Panc1 (cell line): ENCODE results near the gene THAP11. TPM values are rescaled to one million over a fixed set of nuclear protein-coding genes. Genes with fewer than 3 reads are reported as not detected.

Experiments
- ATAC-seq: fragments of 200-7000 bp; cut with Tn5 transposase; 2 replicates; pipeline ENCODE4 v1.9.1; 2020; ENCODE audit warnings: mild to moderate bottlenecking, moderate library complexity
- BruUV-seq: library from RNA; stranded (reverse); fragments of 400-500 nt; replicated peaks from 2 replicates; lab custom pipeline; 2021; lab: Mats Ljungman, UMichigan
- CTCF ChIA-PET: fragments of 300-600 bp; sonication (Branson Sonifier 250); formaldehyde crosslinking; loops from one replicate; lab custom pipeline; 2022; ENCODE audit warnings: antibody characterized with exemption; lab: Charles Lee
- POLR2A ChIA-PET: fragments of 300-600 bp; sonication (Branson Sonifier 250); formaldehyde crosslinking; loops from one replicate; lab custom pipeline; 2022; ENCODE audit warnings: antibody characterized with exemption; lab: Charles Lee
- DNase-seq: peaks from one replicate; pipeline ENCODE4 v3.0.0-alpha.2; 2010; ENCODE audit warnings: low read depth, low spot score
- H3K27ac ChIP-seq: 2 replicates; pipeline ENCODE4 v1.5.1; 2011; ENCODE audit warnings: mild to moderate bottlenecking, low read length, inconsistent platforms
- H3K27me3 ChIP-seq: fragments of 200-500 bp; sonication (Bioruptor generic); 2 replicates; pipeline ENCODE4 v1.6.0; 2014; ENCODE audit warnings: low read length, inconsistent platforms; ENCODE audit not compliant: control insufficient read depth, insufficient read depth
- H3K36me3 ChIP-seq: fragments of 200-500 bp; sonication (Bioruptor generic); 2 replicates; pipeline ENCODE4 v1.5.1; 2014; ENCODE audit warnings: inconsistent platforms, mild to moderate bottlenecking, low read length, moderate library complexity; ENCODE audit not compliant: control insufficient read depth, insufficient read depth
- H3K4me1 ChIP-seq: 2 replicates; pipeline ENCODE4 v1.5.1; 2011; ENCODE audit warnings: inconsistent platforms, mild to moderate bottlenecking, low read length, moderate library complexity; ENCODE audit not compliant: control insufficient read depth, insufficient read depth
- H3K4me3 ChIP-seq, 2 experiments: 2 replicates each; pipeline ENCODE4 v1.5.1; 2011 to 2012; ENCODE audit warnings: low read depth in 2 of 2, low read length in 2 of 2, mild to moderate bottlenecking in 2 of 2, inconsistent platforms in 1 of 2, moderate library complexity in 1 of 2
- H3K9me3 ChIP-seq: fragments of 200-500 bp; sonication (Bioruptor generic); 2 replicates; pipeline ENCODE4 v1.5.1; 2014; ENCODE audit warnings: low read depth, mild to moderate bottlenecking, inconsistent platforms, low read length, moderate library complexity; ENCODE audit not compliant: control insufficient read depth, insufficient read depth
- POLR2AphosphoS5 ChIP-seq: IDR thresholded peaks from 2 replicates; pipeline ENCODE4 v1.6.1; 2012; ENCODE audit warnings: mild to moderate bottlenecking, low read depth, low read length, moderate library complexity
- REST ChIP-seq, 2 experiments: IDR thresholded peaks; 2 replicates each; pipeline ENCODE4 v1.6.1; 2011 to 2012; ENCODE audit warnings: low read depth in 2 of 2, control low read depth in 1 of 2, low read length in 1 of 2, mild to moderate bottlenecking in 1 of 2, moderate library complexity in 1 of 2; ENCODE audit not compliant: insufficient read depth in 1 of 2
- SIN3A ChIP-seq: IDR thresholded peaks from 2 replicates; pipeline ENCODE4 v1.6.1; 2012; ENCODE audit warnings: low read depth, mild to moderate bottlenecking, low read length, moderate library complexity, borderline replicate concordance; ENCODE audit not compliant: insufficient read depth
- TCF7L2 ChIP-seq: IDR thresholded peaks from 2 replicates; pipeline ENCODE4 v1.6.1; 2011; ENCODE audit warnings: mild to moderate bottlenecking, low read depth, low read length, inconsistent platforms
- in situ Hi-C: cut with HindIII; loops from 2 replicates; pipeline ENCODE4 v1.10.0; 2016; ENCODE audit warnings: low sequenced_read_pairs, low pct_unique_long_range_greater_than_20kb
- intact Hi-C: fragments of 100-400 bp; cut with micrococcal nuclease; formaldehyde crosslinking; loops from one replicate; pipeline ENCODE4 v1.10.0; 2022; ENCODE audit not compliant: unreplicated experiment
- total RNA-seq: library from RNA; stranded (reverse); gene quantifications from one replicate; pipeline ENCODE4 v1.2.1, GENCODE V29; 2021; ENCODE audit not compliant: unreplicated experiment
- TF ChIP-seq, protein P1 (sequence below): fragments of 450-650 bp; IDR thresholded peaks from 2 replicates; pipeline ENCODE4 v1.5.1; 2017; ENCODE audit warnings: mild to moderate bottlenecking

The THAP11 gene
- total RNA-seq, 1 experiment from 2014 or later = 27.3 TPM

DNA sequence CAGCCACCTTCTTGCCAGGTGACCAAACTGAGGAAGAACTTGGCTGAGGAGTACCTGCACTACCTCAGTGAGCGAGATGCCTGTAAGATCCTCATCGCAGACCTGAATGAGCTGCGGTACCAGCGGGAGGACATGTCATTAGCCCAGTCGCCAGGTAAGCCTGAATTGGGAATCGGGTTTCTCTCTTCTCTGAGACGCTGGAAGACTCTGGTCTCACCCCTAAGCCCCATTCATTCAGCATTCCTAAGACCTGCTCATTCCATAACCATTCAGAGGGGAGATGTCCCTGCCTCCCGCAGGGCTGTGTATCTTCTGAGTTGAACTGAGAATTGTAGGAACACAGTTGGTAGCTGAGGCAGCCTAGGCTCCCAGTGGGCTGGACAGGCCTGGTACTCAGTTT, 17.0 kb upstream of the THAP11 start:
- Histone ChIP-seq H3K36me3 (no peaks in the 10 kb centered on the region), H3K27ac (no peak overlapping the region), H3K4me1 (no peaks in the 10 kb centered on the region), H3K4me3 (no peak overlapping the region), H3K9me3 (no peaks in the 10 kb centered on the region), H3K27me3 (no peaks in the 10 kb centered on the region)
- in situ Hi-C loops = no loop called here
- no peak for TF ChIP-seq TCF7L2
- TF ChIP-seq POLR2AphosphoS5 = no peak
- no peak for TF ChIP-seq REST (IDR thresholded peaks at IDR 0.05; ENCODE audit: insufficient read depth in 1 of 2, low read depth in 2 of 2, low read length in 1 of 2)
- TF ChIP-seq, protein P1, sequence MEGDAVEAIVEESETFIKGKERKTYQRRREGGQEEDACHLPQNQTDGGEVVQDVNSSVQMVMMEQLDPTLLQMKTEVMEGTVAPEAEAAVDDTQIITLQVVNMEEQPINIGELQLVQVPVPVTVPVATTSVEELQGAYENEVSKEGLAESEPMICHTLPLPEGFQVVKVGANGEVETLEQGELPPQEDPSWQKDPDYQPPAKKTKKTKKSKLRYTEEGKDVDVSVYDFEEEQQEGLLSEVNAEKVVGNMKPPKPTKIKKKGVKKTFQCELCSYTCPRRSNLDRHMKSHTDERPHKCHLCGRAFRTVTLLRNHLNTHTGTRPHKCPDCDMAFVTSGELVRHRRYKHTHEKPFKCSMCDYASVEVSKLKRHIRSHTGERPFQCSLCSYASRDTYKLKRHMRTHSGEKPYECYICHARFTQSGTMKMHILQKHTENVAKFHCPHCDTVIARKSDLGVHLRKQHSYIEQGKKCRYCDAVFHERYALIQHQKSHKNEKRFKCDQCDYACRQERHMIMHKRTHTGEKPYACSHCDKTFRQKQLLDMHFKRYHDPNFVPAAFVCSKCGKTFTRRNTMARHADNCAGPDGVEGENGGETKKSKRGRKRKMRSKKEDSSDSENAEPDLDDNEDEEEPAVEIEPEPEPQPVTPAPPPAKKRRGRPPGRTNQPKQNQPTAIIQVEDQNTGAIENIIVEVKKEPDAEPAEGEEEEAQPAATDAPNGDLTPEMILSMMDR = no peak
- no peak for TF ChIP-seq SIN3A
- ChIA-PET POLR2A (no interaction called here), CTCF (interaction anchor here (0.5 kb wide), 1 partner anchor 57 kb away, joined by 6 read pairs; no protein-coding TSS in a partner anchor)
- no TSS peak for BruUV-seq
- ATAC-seq = no peak
- no peak for DNase-seq
- intact Hi-C loops = no loop called here

- H3K36me3 ChIP-seq = no peaks in the 10 kb centered on the region; the same call in 1 of the 2 replicates
- intact Hi-C loops = no loop called here
- POLR2A ChIA-PET = no interaction called here
Observed at GRCh38 chr16:67825906-67826305, 16.2 kb upstream of the THAP11 start.

GRCh38 chr16:67828651-67829050, 13.5 kb upstream of the THAP11 start:
- in situ Hi-C loops = no loop called here
- H3K36me3 ChIP-seq = peaks cover 2% of the 10 kb centered on the region; the same call in 1 of the 2 replicates
- CTCF ChIA-PET = no interaction called here
- ATAC-seq = no peak
- peaks cover 9% of the 10 kb centered on the region; the same call in 1 of the 2 replicates for H3K4me1 ChIP-seq
- no peak overlapping the region for H3K4me3 ChIP-seq
- TF ChIP-seq TCF7L2 = no peak
- TF ChIP-seq POLR2AphosphoS5 = no peak
- TF ChIP-seq REST (IDR thresholded peaks at IDR 0.05; ENCODE audit: insufficient read depth in 1 of 2, low read depth in 2 of 2, low read length in 1 of 2) = no peak
- TF ChIP-seq, protein P1 = no peak
- no peak for TF ChIP-seq SIN3A
- BruUV-seq = no TSS peak
- no peaks in the 10 kb centered on the region for H3K27me3 ChIP-seq
- no peaks in the 10 kb centered on the region for H3K9me3 ChIP-seq
- POLR2A ChIA-PET = no interaction called here
- DNase-seq = no peak
- H3K27ac ChIP-seq = no peak overlapping the region
- intact Hi-C loops = no loop called here

More at GRCh38 chr16:67825906-67826305, 16.2 kb upstream of the THAP11 start:
- Histone ChIP-seq H3K4me1 (no peaks in the 10 kb centered on the region), H3K27me3 (no peaks in the 10 kb centered on the region), H3K9me3 (no peaks in the 10 kb centered on the region), H3K4me3 (no peak overlapping the region), H3K27ac (no peak overlapping the region)
- CTCF ChIA-PET = no interaction called here
- no TSS peak for BruUV-seq
- TF ChIP-seq POLR2AphosphoS5 = no peak
- DNase-seq (no peak), ATAC-seq (no peak)
- in situ Hi-C loops = no loop called here
